GM18508 (cell line): ENCODE data around the gene PIGL.
"Not testable (repeated sequence)": the region's sequence is repeated elsewhere in the genome, so short reads cannot be mapped to it uniquely, and the experiment has no call there.

Source experiments
- ATAC-seq: cut with Tn5 transposase; IDR thresholded peaks from one replicate; pipeline ENCODE4 v1.9.1; 2021; ENCODE audit warnings: moderate number of reproducible peaks; ENCODE audit not compliant: insufficient read depth, unreplicated experiment

Gene PIGL

DNA sequence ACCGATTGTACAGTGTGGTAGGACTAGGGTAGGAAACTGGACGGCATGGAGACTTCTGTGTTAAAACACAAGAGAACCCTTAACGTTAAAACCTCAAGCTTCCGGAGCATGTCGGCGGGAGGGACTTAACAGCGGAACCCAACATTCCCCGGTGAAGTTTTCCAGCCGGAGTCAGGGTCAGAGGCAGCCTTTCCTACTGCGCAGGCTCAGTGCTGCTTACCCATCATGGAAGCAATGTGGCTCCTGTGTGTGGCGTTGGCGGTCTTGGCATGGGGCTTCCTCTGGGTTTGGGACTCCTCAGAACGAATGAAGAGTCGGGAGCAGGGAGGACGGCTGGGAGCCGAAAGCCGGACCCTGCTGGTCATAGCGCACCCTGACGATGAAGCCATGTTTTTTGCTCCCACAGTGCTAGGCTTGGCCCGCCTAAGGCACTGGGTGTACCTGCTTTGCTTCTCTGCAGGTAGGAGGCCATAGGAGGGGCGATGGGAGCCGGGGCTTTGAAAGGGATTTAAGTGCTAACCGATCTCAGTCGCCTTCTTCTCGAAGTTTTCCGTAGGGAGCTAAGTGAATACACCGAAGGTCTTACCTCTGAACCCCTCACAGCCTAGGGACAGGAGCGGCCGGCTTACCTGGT, at the start of gene PIGL:
TSS of gene PIGL (plus strand) at position 209 of the 634 bp plus-strand sequence. CDS start at position 226, 17 bp downstream.
- ATAC-seq: no peak

DNA sequence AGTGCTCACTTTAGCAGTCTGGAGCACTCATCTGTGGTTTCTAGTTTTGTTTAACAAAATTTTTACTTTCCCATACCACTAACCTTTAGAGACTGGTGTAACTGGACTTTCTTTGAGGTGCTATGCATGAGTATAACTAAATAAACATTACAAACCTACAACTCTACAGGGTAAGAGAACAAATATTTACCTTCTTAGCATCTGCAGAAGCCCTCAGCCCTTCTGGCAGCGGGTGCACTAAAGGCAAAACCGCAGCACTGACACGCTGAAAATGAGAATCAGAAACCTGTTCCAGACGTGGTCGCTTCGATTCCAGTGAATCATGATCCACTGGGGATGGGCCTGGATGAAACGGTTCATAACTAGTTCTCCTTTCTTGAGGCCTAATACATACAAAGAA, 45.4 kb upstream of the PIGL start:
- no peak for ATAC-seq

DNA sequence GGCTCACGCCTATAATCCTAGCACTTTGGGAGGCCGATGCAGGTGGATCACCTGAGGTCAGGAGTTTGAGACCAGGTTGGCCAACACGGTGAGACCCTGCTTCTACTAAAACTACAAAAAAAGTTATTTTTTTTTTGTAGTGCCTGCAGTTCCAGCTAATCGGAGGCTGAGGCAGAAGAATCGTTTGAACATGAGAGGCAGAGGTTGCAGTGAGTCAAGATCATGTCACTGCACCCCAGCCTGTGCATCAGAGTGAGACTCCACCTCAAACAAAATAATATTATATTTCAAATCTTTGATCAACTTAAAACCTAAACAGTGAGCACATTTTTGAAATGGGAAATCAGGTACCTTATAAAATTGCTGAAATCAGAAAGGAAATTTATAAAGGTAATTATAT, 38.2 kb upstream of the PIGL start:
- ATAC-seq: no peak

DNA sequence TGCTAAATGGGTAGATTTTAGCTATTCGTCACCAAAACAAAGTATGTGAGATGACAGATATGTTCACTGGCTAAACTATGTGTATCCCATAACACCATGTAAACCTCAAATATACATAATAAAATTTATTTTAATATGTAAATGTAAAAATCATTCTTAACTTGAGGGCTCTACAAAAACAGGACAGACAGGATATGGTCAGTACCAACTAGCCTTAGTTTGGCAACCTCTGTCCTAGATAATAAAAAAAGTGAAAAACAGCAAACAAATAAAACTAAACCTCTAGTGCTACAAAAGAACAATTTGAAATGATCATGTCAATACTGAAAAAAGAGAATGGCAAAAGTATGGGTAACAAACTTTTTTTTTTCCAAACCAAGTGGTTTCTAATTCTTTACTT, 35.4 kb upstream of the PIGL start:
- no peak for ATAC-seq

DNA sequence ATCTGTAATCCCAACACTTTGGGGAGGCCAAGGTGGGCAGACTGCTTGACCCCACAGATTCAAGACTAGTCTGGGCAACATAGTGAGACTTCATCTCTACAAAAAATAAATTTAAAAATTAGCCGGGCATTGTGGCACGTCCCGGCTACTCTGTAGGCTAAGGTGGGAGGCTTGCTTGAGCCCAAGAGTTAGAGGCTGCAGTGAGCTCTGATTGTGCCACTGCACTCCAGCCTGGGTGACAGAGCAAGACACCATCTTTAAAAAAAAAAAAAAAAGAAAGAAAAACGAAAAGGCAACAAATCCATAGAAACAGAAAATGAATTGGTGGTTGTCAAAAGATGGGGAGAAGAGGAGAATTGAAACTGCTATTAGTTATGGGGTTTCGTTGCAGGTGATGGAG, 29.4 kb upstream of the PIGL start:
- no peak for ATAC-seq

DNA sequence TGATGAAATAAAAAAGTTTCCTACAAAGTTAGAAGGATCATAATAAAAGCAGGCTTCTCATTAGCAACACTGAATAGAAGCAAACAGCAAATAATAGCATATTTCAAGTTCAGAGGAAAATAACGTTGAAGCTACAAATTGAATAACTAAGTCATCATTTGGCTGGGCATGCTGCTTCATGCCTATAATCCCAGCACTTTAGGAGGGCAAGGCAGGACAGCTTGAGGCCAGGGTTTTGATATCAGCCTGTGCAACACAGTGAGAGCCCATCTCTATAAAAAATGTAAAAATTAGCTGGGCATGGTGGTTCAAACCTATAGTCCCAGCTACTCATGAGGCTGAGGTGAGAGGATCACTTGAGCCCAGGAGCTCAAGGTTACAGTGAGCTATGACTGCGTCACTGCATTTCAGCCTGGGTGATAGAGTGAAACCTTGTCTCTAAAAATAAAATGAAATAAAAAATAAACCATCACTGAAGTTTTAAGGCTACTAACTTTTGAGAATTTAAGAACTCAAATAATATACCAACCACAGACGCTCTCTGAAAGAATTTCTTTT, 27.1 kb upstream of the PIGL start:
- ATAC-seq: no peak

DNA sequence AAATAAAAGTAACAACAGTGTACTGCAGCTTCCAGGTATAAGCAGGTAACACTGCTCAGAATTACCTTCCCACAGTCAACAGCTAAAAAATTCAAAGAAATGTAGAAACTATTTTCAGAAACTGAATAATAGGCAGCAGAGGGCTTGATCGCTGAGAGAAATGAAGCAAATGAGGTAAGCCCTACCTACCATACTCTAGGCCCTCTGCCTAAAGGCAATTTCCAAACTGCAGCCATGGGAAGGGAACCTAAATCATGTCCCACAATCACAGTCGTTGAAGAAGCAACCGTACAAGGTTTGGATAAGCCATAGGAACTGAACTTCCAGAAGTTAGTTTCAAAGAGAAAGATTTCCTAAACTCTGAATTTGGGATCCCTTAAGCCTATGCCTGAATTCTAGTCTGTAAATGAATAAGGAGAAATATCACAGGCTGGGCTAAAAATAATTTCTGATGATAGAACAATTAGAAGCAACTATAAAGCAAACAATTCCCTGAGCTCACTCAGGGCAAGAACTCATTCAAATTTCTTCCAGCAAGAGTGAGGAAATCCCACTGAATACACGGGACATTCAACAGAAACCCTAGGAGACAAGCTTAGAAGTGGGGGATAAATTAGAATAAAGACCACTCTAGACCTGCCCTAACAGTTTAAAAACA, 26.2 kb upstream of the PIGL start:
- ATAC-seq: no peak

DNA sequence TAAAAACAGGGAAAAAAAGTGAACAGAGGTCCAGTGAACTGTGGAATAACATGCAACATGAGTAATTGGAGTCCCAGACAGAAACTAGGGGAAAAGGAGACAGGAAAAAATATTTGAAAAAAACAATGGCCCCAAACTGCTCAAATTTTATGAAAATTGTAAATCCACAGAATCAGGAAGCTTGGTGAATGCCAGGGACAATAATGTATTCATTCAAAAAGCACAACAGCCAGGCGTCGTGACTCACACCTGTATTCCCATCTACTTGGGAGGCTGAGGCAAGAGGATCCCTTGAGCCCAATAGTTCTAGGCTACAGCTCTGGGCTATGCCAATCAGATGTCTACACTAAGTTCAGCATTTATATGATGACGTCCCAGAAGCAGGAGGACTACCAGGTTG, 25.4 kb upstream of the PIGL start:
- ATAC-seq: no peak

DNA sequence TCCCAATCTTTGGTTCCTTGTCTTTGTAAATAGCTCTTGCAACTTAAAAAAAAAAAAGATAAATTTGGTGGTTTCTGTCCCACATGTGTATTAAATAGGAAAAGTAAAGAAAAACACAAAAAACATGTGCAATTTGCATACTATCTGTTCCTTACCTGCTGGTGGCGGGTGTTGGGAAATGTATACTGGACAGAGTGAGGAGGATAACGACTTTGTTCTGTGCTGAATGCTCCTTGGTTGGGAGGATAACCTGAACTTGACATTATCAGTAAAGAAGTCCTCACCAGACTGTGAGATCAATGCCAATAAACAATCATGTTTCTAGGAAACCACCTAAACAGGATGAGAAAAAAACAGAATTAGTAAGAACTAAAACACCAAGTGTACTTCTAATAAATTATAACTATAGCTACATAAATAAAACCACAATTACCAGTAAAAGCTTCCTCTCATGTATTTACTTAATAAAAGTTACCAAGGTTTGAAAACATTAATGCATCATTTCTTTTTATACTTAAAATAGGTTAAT, 22.6 kb upstream of the PIGL start:
- not testable (repeated sequence) for ATAC-seq

DNA sequence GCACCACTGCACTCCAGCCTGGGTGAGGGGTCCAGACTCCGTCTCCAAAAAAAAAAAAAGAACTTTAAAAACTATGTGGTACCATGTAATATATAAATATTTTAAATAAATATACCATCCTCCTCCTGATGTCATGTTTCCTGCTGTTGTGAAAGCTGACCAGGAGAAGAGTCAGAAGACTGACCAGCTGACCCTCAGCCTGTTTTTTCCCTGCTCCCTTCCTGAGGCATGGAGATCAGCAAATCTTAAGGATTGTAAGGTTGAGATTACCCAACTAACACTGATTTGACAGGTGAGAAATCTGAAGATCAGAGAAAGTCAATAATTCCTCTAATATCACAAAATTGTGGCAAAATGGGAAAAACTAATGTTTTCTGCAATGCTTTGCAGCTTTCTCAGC, 19.7 kb upstream of the PIGL start:
- ATAC-seq: no peak

DNA sequence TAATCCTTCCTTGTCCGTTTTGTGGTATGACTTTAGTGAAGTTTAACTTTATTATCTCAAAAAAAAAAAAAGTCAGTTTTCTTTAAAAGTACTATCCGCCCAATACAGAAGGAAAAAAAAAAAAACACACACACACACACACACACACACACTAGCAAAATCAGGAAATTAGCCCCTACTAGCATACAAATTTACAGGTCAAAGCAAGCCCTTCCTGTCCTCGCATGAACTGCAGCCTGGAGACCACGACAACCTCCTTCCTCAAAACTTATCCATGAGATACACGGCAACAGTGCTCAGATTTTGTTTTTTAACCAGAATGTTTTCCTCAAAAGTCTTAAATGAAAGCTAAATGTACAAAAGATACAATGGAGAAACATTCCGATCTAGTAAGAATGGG, 17.9 kb upstream of the PIGL start:
- no peak for ATAC-seq

DNA sequence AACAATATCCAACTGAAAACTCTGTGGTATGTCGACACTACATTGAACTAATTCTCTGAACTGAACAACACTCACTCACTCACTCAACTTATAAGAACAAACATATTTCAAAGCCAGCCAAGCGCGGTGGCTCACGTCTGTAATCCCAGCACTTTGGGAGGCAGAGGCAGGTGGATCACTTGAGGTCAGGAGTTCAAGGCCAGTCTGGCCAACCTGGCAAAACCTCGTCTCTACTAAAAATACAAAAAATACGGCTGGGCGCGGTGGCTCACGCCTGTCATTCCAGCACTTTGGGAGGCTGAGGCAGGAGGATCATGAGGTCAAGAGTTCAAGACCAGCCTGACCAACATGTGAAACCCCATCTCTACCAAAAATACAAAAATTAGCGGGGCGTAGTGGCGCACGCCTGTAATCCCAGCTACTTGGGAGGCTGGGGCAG, 15.3 kb upstream of the PIGL start:
- not testable (repeated sequence) for ATAC-seq

DNA sequence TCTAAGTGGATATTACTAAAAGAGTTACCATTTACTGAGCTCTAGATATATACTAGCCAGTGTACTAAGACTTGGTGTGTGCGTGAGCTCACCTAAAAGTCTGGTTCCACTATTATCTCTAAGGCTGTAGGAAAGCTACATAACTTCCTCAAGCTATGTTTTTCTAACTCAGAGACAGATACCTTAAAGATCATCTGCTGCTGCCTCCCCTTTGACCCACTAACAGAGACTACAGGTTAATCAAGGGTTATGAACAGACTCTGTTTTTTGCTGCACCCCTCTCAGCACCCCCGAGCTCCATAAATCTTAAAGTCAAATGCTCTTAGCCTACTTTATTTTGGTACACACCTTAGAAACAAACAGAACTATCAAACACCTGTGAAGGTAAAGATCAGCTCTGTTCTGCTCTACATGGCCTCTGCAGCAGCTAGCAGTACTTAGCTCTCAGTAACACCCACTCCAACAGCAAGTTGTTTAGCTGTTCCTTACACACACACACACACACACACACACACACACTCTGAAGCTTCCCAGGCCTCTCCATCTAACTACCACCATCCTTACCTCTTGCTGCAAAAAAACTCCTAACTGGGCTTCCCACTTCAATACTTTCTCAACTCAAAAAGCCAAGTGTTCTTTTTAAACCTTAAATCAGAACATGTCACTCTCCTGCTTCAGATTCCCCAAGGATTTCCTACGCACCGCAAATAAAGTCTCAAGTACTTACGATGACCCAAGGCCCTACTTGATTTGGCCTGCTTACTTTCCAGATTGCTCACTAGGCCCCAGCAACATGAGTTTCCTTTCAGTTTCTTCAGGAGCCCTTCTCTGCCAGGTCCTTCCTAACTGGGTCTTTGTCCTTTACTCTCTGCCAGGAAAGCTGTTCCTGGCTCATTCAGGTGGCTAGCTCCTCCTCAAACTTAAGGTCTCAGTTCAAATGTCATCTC, 14.2 kb upstream of the PIGL start:
- ATAC-seq: not testable (repeated sequence)

DNA sequence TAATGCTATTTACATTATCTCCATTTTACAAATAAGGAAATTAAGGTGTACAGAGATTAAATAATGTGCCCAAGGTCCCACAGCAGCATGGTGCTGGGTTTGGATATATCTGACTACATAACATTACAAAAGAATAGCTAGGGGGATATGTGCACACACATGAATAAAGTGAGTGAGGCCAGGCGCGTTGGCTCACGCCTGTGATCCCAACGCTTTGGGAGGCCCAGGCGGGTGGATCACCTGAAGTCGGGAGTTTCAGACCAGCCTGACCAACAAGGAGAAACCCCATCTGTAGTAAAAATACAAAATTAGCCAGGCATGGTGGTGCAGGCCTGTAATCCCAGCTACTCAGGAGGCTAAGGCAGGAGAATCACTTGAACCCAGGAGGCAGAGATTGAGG, 12.2 kb upstream of the PIGL start:
- not testable (repeated sequence) for ATAC-seq

DNA sequence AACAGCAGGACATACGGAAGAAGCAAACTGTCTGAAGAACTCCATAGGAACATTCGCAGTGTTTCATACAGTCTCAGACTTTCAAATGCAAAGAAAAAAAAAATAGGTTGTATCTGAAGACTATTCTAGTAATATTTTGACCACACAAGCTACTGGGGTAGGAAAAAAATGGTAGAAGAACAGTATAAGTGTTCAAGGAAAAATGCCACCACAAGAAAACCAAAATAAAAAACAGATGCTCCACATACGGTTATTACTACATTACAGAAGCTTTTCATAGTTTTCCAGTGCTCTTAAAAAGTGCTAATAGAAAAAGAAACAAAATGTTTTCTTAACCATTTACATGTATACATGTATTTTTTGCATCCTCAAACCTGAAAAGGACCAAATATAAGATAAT, 5.4 kb upstream of the PIGL start:
- ATAC-seq: no peak

DNA sequence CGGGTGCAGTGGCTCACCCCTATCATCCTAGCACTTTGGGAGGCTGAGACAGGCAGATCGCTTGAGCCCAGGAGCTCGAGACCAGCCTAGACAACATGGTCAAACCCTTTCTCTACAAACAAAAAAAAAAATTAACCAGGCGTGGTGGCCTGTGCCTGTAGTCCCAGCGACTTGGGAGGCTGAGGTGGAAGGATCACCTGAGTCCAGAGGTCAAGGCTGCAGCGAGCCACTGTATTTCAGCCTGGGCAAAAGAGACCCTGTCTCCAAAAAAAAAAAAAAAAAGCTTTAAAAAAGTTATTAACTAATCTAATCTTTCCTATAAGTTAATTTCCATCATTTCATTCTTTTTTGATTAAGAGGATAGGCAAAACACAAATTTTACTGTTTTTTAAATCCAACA, 4.2 kb upstream of the PIGL start:
- no peak for ATAC-seq

DNA sequence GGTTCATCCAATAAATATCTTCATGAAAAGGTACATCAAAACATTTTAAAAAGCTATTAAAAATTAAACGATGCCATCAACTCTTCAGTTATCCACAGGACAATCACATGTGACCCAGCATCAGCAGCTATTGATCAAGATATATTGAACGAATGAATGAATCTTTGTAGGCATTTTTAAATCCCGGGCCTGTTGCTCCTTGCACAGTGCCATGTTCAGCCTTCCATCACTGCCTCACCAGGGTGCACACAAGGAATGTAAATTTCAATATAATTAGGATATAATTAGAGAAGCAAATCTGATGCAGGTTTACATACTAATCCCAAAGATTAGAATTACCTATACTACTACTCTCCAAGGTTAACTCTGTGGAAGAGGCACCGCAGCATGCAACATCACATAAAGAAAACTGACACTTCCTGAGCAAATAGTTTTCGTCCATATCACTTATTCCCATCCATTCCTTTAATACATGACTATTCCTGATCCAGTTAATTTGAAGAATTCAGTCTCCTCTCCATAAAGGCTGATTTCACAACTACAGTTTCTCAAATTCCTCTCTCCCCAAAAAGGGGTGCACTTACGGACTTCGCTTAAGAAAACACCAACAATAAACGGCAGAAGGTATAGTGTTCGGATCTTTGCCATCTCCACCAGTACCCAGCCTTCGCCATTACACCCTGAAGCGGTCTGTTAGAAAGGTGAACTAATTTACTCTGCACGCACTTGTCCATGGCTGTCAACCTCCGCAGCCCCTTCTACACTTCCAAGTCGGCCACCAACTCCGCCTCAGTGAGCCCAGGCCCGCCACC, 2.6 kb upstream of the PIGL start:
- ATAC-seq: no peak

DNA sequence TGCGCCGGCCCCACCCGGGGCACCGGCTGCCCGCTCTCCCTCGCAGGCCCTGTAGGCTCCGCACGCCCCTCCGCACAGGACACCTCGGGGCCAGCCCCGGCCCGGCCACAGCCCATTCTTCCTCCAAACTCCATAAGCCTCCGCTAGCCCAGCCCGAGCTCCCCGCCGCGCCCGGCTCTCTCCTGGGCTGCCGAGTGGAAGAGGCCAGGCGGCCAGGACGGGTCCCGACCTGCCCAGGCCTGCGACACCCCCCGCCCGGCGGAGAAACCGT, 2.1 kb upstream of the PIGL start:
- no peak for ATAC-seq

DNA sequence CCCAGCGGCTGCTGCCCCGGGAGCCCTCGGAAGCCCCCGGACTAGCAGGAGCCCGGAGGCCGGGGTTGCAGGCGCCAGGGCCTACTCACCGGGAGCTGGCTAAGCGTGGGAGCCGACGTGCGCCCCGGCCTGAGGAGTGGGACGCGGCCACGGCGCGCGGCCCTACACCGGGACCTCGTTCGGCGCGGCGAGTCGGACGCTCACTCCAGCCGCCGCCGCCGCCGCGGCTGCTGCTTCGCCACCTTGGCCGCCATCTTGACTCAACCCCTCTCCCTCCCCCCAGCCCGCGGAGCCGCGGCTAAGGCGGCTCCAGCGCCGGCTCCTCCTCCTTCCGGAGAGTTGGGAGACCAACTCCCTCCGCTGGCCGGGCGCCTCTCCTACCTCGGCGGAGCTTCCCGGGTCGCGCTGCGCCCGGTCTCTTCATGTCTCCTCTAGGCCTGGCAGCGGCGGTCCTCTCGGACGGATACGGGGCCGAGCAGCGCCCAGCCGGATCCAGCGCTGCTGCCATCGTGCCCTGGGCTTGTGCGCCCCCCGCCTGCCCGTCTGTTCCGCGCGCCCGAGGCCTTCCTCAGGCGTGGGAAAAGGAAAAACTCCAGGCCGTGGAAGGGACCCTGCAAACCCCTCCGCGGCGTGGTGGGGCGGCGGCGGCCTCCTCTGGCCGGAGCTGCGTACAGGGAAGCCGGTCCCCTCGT, 1.6 kb upstream of the PIGL start, which contains the start of gene NCOR1:
TSS of gene NCOR1 (minus strand) at position 262 of the 692 bp plus-strand sequence. CDS start 20,965 bp downstream, outside the sequence.
- ATAC-seq: no peak
